Fibroblast of upper back skin (primary cell): Measurements from ENCODE around the gene ZNF143.
"Not testable (repeated sequence)": the region's sequence is repeated elsewhere in the genome, so short reads cannot be mapped to it uniquely, and the experiment has no call there.

ENCODE experiments used
- DNase-seq: peaks from one replicate; pipeline ENCODE4 v3.0.0-alpha.2; 2013

The ZNF143 gene

DNA sequence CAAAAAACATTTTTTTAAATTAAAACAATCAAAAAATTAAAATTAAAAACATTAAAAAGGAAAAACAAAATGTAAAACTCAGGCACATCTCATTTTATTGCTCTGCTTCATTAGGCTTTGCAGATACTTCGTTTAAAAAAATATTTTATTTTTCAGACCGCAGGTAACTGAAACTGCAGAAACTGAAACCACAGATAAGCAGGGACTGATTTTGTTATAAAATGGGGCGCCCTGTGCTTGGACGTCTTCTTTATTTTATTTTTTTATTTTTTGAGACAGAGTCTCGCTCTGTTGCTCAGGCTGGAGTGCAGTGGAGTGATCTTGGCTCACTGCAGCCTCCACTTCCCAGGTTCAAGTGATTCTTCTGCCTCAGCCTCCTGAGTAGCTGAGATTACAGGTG, 88.4 kb downstream of the ZNF143 start:
- DNase-seq = not testable (repeated sequence)

DNA sequence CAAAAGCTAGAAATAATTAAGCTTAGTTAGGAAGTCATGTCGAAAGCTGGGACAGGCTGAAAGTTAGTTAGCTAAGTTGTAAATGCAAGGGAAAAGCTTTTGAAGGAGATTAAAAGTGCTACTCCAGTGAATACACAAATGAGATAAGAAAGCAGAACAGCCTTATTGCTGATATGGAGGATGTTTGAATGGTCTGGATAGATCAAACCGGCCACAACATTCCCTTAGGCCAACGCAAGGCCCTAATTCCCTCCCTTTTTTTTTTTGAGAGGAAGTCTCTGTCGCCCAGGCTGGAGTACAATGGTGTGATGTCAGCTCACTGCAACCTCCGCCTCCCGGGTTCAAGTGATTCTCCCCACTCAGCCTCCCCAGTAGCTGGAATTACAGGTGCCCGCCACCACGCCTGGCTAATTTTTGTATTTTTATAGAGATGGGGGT, 89.4 kb downstream of the ZNF143 start:
- DNase-seq = no peak

DNA sequence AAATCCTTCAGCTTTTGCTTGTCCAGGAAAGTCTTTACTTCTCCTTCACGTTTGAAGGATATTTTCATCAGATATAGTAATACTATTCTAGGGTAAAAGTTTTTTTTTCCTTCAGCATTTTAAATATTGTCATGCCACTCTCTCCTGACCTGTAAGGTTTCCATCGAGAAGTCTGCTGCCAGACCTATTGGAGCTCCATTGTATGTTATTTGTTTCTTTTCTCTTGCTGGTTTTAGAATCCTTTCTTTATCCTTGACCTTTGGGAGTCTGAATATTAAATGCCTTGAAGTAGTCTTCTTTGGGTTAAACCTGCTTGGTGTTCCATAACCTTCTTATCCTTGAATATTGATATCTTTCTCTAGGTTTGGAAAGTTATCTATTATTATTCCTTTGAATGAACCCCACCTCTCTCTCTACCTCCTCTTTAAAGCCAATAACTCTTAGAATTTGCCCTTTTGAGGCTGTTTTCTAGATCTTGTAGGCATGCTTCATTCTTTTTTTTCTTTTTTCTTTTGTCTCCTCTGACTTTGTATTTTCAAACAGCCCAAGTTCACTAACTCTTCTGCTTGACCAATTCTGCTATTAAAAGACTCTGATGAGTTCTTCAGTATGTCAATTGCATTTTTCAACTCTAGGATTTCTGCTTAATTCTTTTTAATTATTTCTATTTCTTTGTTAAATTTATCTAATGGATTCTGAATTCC, 100.6 kb downstream of the ZNF143 start:
- no peak for DNase-seq

DNA sequence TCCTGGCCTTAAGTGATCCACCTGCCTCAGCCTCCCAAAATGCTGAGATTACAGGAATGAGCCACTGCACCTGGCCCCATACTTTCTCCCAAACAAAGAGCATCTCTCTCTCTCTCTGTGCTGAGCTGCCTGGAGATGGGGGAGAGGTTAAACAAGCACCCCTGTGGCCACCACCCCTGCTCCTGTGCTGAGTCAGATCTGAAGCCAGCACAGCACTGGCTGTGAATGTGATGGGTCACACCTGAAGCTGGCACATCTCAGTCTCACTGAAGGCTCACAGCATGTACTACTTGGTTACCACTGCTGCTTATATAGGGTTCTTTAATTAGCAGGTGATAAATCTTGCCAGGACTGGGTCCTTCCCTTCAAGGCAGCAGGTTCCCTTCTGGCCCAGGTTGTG, 101.9 kb downstream of the ZNF143 start:
- no peak for DNase-seq

DNA sequence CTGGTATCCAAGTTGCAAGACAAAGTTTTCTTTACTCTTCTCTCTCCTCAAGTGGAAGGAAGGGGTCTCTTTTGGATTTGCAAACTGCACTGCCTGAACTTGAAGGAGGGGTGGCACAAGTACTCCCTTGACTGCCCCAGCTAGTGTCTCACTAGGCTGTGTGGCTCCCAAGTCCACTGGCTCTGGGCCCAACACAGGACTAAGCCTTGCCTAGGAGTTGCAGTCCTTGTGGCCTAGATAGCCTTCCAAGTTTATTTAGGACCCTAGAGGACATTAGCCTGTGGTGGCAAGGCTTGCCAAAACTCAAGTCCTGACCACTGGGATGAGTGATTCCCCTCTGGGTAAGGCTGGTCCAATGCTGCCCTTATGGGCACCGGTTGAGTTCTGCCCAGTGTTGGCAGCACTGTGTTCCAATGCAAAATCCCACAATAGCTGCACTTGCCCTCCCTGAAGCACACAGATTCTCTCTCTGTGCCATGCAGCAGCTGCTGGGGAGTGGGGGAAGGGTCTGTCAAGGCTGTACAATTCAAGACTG, 102.5 kb downstream of the ZNF143 start:
- no peak for DNase-seq

DNA sequence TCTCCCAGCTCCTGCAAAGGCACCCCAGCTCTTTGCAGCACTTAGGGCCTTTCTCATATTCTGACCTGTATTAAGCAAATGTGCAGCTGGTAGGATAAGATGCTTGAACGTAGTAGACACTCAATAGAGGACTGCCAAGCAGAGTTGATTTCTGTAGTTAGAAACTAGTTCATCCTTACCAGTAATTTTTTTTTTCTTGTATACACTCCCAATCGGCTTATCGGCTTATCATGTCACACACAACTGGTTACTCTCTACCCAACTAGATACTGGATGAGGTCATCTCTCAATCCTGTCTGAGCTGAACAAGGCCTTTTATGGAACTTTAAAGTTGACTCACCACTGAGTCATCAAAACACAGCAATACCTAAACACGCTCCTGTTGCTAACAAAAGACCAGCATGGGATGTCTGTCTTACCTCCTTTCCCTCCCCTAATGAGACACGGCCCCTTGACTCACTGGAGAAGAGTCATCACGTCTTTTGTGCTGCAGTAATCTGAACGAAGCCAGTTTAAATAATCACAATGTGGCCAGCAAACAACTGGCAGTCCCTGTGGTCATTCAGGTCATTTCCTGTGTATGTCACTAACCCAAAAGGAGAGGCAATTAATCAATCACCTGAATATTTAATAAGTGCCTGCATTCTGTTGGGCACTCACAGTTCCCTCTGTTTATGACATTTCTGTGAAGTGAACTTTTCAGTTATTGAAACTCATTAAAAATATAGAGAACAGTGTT, 105.2 kb downstream of the ZNF143 start:
- DNase-seq = peak; percentile 100

DNA sequence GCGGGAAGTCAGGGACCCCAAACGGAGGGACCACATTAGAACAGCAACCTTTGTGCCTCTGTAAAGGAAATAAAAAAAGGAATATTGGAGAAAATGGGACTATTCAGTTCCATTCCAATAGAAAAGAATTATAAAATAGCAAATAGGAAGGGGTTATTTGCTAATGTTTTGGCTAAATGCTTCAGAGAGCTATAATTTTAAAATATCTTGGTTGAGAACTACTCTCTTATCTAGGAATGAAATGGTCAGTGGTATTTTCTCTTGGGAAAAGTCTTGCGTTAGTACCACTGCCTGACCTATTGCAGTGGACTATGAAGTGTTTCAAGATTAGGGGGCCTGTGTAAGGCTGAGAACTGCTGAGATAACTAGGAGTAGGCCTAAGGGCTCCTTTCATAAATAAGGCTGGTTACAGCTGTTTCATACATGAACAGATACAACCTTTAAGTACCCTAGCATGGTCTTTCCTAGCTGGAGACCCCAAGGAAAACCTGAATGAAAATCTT, 105.8 kb downstream of the ZNF143 start:
- DNase-seq = peak; percentile 59

DNA sequence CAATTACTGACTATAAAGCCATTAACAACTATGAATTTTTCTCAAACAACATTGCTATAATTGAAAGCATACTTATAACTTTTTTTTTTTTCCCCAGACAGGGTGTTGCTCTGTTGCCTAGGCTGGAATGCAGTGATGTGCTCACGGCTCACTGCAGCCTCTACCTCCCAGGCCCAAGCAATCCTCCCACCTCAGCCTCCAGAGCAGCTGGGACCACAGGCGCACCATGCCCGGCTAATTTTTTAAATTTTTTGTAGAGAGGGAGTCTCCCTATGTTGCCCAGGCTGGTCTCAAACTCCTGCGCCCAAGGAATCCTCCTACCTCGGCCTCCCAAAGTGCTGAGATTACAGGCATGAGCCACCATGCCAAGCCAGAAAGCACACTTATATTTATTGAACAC, 106.6 kb downstream of the ZNF143 start:
- no peak for DNase-seq

DNA sequence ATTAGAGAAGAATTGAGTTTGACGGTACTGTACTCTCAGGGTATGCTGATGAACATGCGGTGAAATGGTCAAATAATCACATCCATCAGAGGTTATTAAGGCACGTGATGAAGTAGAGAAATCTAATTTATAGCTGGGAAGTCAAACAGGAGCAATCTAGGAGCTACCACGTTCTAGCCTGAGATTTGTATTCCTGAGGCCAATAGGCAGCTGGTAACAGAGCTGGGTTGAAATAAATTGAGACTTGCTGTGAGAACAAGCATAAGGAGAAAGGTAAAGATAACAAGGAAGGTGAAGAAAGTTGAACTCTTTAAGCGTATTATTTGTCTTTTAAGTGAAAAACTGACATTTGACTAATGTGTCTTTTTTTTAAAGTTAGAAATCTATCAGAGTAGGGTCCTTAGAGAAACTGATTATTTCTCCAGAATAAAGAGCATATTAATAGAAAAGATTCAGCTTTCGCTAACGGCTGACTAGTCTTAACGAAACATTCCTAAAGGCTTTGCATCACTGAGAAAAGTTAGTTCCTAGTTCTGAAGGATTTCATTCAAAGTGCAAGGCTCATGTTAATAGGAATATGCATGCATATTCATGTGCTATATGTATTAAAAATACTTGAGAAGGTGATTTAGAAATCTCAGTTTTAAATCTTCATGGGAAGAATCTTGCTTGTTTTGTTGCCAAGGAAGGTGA, 107.5 kb downstream of the ZNF143 start:
- no peak for DNase-seq

DNA sequence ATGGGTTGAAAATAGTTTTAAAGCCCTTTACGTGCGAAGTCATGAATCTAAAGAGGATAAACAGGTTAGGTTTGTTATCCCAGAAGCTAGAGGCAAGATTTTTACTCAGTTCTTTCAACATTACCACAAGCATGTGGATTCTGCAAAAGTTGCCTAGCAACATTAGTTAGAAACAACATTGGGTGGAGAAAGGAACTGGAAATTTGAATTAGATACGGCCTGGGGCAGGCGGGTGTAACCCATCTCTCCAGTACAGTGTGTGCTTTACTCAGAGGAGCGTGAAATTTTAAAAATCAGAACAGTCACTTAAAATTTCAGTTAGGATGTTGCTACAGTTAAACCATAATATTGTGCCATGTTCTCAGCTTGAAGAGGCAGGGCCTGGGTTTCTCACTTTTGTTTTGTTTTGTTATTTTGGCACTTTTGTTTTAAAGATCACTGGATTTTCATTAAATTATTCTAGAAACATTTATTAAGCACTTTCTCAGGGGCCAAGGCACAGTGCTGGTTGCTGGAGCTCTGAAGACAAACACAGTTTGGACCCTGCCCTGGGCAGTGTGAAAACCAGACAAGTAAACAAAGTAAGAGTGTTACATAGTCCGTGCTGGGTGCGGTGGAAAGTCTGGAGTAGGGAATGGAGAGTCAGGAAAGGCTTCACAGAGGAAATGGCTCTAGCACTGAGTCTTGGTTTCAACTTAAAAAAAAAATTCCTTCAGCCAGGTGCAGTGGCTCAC, 108.2 kb downstream of the ZNF143 start:
- peak; percentile 81 for DNase-seq

DNA sequence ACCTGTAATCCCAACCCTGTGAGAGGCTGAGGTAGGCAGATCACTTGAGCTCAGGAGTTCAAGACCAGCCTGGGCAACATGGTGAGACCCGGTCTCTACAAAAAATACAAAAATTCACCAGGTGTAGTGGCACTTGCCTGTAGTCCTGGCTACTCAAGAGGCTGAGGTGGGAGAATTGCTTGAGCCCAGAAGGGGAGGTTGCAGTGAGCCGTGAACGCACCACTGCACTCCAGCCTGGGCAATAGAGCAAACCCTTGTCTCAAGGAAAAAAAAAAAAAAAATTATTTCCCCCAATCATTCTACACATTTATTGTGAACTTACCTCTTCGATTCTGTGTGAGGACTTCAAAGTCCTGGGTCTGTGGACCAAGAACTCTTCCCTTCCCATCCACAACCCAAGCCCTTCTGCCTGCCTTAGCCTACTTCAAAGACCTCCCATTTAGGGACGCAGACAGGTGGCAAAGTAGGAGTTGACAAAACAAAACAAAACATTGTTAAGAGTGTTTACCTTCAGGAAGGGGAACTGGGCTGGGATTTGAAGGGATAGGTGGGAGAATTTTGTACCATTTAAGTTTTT, 108.9 kb downstream of the ZNF143 start:
- no peak for DNase-seq

DNA sequence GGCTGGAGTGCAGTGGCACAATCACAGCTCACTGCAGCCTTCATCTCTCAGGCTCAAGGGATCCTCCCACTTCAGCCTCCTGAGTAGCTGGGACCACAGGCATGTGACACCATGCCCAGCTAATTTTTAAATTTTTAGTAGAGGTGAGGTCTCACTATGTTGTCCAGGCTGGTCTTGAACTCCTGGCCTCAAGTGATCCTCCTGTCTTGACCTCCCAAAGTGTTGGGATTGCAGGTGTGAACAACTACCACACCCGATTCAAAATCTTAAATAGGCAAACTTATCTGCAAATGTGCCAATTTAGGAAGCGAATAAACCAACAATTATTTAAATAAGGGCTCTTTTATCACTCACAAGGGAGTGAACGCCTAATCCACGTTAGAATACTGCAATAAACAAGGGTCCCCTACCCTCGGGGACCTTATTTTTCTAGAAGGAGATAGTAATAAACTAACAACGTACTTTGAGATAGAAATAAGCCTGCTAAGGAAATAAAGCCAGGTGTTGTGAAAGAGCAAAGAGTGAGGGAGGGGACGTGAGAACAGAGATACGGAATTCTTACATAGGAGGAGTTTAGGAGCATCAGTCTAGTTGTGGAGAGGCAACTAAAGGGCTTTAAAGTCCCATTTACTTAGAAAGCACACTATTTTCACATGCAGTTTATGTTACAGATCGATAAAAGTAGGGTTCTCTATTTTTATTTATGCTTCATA, 109.7 kb downstream of the ZNF143 start:
- no peak for DNase-seq

DNA sequence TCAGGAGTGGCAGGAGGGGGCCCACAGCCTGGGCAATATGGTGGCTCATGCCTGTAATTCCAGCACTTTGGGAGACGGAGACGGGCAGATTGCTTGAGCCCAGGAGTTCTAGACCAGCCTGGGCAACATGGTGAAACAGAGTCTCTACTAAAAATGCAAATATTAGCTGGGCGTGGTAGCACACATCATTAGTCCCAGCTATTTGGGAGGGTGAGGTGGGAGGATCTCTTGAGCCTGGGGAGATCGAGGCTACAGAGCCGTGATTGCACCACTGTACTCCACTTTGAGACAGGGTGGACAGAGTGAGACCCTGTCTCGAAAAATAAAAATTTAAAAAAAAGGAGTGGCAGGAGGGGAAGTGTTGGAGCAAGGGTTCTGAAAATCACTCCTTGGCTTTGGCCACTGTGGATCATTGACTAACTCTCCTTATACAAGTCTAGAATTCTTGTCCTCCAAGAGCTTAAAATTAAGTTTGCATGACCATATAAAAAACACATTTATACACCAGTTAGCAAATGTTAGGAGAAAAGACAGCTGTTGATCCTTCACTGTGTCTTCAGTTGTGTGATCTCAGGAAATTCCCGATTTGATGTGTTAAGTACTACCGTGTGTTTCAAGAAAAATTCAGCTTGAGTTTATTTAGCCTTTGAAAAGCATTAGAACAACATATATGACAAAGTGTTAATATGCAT, 110.4 kb downstream of the ZNF143 start:
- no peak for DNase-seq

DNA sequence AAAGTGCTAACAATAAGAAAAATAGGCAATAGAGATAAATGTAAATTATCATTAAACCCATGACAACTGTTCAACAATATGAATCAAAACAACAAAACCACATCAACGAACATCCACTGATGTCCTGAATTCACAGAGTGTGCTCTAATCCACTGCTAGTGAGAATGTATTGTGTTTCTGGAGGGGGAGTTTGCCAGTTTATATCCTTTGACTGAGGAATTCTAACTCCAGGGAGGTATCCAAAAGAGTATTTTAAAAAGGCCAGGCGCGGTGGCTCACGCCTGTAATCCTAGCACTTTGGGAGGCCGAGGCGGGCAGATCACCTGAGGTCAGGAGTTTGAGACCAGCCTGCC, 110.9 kb downstream of the ZNF143 start:
- DNase-seq = no peak

DNA sequence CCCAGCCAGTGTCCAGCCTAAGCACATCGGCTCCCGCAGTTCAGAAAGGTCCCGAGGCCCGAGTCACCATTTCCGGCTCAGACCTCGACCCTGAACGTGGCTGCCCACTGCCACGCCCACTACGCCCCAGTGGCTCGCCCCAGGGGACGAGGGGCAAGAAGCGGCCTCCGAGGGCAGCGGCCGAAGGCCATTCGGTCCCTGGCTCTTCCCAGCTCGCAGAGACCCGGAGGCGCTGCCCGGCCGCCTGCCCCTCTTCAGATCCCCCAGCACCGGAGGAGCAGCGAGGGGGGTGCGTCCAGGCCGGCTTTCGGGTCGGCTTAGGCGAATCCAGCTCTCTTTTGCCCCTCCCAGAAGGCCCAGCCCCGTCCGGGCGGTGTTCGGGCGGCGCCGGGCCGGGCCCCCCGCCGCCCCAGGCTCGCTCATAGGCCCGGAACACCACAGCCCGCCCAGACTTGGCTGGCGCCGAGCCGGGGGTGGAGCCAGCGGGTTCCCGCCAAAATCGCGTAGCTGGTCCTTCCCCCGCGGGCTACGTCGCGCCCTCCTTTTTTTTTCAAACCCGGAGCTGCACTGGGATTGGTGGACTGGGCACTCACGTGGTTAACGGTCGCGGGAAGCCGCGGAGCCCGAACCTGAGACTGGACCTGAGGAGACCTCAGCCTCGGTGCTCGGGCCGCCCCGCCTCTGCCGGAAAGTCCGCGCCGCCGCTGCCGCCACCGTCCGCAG, 112.4 kb downstream of the ZNF143 start, which contains the start of gene WEE1:
Gene WEE1, plus strand, starts transcription at position 619 of the 723 bp plus-strand sequence. CDS start 264 bp downstream, outside the sequence.
- DNase-seq = peak; percentile 99

DNA sequence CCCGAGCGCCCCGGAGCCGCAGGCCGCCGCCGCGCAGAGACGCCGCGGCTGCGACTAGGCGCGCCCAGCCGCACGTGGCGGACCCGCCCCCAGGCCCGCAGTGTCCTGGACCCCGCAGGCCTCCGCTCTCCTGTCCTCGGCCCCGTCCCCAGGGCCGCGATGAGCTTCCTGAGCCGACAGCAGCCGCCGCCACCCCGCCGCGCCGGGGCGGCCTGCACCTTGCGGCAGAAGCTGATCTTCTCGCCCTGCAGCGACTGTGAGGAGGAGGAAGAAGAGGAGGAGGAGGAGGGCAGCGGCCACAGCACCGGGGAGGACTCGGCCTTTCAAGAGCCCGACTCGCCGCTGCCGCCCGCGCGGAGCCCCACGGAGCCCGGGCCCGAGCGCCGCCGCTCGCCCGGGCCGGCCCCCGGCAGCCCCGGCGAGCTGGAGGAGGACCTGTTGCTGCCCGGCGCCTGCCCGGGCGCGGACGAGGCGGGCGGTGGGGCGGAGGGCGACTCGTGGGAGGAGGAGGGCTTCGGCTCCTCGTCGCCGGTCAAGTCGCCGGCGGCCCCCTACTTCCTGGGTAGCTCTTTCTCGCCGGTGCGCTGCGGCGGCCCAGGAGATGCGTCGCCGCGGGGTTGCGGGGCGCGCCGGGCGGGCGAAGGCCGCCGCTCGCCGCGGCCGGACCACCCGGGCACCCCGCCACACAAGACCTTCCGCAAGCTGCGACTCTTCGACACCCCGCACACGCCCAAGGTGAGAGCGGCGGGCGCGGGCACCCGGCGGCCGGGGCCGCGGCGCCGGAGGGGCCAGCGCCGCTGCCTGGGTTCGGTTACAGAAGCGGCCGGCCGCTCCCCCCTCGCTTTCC, 113.2 kb downstream of the ZNF143 start:
- no peak for DNase-seq

DNA sequence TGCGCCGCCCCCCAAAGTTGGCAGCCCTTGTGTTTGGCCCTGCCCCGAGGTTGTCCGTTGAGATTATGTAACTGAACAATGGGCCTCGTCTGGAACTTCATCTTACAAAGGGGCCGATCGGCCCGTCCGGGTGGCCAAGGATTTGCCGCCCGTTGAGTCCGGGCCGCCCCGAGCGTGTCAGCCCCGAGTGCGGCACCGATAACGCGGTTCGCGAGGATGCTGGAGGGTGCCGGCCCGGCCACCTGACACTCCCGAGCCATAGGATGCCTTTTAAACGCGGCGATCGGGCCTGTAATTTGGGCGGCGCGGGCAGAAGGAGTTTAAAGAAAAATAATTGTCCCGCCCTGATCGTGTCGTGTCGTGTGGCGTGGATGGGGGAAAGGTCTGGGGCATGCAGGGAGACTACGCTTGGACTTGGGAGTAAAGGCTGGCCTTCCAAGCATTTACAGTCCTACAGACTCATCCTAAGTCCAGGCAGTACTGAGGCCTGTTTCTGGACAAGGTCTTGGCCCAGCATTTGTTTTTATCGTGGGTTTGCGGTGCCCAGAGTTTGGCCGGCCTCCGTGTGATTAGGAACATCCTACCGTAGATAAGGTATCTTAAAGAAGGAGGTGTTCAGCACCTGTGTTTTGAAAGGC, 113.9 kb downstream of the ZNF143 start:
- no peak for DNase-seq
